Mucosa of gallbladder (tissue), 1 donor: ENCODE data around the gene FAM47C. TPM values are rescaled to one million over a fixed set of nuclear protein-coding genes. Genes with fewer than 3 reads are reported as not detected.
"Not testable (repeated sequence)": the region's sequence is repeated elsewhere in the genome, so short reads cannot be mapped to it uniquely, and the experiment has no call there.

Experiments used
- DNase-seq: peaks from one replicate; pipeline ENCODE4 v3.0.0-alpha.2; 2020; ENCODE audit warnings: low spot score
- total RNA-seq: library from RNA; stranded (reverse); gene quantifications from one replicate; pipeline ENCODE4 v1.2.1, GENCODE V29; 2021
- donor health status: DM: no; HTN: no; CAD: no.

FAM47C gene
- not detected for total RNA-seq

DNA sequence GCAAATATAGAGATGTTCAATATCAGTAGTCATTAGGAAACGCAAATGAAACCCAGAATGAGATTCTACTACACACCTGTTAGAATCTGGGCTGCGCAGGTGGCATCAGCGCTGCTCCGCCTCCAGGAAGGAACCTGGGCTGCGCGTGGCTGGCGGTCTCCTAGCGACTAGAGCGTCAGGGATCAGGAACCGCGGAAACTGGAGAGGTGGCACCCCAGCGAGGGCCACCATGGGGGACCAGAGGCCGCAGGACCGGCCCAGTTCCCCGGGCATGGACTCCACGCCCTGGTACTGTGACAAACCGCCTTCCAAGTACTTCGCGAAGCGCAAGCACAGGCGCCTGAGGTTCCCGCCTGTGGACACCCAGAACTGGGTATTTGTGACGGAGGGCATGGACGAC is at the start of gene FAM47C:
FAM47C (plus strand) TSS at position 185 of the 400 bp plus-strand sequence; CDS start at position 230, 45 bp downstream.
- not testable (repeated sequence) for DNase-seq

DNA sequence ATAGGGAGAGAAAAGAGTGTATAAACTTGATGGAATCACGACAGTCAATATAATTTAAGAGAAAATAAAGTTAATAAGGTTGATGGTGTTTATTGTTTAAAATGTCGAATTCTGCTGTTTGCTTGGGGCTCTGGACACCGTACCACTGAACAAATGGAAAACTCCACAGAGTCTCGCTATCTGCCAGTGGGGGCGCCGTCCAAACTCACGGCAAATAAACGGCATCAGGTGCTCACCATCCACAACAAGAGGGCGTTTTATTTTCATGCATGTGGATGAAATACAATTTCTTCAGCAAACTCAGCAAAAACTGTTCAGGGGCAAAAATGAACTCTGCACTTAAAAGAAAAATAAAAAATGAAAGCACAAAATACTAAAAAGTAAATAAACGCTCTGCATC is 46.6 kb upstream of the FAM47C start:
- no peak for DNase-seq

DNA sequence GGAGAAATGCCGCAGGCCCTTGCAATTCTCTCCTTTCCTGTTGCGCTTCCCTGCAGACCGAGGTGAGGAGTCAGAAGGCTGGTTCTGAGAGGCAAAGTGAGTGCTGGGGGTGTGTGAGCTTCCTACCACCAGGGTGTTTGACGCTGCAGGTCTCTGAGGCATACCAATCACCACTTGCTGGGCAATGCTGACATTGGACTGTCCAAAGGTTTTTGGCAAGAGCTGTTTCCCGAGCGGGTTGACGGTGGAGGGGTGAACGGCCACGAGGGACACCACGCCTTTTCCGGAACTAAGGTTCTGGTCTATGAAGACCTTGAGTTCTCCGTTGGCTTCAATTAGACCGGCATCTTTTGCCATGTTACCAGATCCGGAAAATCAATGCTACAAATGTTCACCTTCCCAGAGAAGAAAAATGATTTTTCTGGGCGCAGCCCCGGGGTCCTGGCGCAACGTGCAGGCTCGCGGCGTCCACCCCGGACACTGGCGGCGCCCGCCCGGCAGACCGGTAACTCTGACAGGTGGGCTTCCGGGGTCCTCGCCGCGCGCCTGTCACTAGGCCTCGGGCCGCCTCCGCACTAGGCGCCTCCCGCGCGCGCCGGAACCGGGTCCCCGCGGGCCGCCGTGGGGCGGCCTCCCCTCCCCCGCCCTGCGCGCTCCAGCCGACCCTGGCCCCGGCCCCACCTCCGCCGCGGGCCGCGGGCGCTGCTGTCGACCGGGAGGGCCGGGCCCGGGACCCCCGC is 44.9 kb upstream of the FAM47C start:
- no peak for DNase-seq

DNA sequence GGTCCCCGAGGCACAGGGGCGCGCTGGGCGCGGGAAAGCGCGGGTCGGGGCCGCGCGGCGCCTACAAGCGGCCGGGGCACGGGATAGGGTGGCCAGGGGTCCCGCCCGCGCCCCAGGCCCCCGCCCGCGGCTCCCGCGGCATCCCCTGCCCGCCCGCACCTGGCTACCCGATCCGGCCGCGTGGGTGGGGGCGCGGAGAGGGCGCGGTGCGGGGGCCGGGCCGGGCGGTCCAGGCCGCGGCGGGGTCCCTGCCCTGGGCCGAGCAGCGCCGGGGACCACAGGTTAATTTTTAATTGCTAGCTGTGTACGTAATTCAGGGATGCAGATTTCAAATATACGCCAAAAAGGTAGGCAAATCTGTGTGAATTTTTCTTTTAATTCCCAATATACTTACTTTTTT is 44.3 kb upstream of the FAM47C start:
- DNase-seq, result no peak

DNA sequence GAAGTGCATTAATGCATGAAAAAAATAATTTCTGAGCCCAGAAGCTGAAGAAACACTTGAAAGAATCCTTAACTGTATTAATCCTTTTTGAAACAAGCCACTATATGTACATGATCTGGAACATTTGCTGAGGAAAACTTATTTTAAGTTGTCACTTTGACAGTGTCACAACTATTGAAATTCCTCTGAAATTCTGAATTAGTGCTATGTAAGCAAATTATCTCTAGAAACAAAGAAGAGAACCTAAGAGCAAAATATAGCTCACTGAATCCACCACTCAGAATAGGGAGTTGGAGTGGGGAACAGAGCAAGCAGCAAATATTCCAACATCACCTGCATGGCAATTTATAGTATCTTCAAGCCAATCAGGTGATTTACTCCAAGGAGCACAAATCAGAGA is 34.6 kb upstream of the FAM47C start:
- no peak for DNase-seq

DNA sequence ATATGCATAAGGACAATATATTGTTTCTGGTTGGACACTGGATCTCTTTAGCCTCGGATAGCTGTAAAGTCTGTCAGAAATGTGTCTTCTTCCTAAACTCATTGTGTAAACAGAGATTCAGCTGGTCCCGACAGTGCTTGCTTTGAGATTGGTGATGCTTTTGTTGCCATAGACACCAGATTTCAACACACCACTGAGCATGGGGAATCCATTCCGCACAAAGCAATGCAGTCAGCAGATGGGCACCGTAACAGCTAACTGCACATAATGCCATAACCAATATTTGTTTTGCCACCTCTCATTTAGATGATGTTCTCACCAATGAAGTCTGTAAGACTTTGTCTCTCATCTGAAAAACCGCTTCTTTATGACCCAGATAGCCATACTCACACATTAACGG is 33.3 kb upstream of the FAM47C start:
- no peak for DNase-seq

DNA sequence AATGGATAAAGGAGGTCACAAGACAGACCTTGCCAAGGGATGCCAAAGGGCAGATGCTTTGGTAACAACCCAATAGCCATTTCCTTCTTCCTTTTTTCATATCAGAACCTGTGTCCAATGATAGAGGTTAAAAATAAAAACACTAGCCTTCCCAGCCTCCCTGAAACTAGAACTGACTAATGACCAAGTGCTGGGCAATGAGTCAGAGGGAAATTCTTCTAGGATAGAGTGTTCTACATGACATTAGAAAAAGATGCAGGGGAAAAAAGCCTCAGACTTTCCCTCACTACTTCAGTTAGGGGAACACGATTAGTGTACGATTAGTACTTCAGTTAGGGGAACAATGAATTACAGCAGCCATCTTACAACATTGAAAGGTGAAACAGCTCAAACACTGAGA is 29.3 kb upstream of the FAM47C start:
- no peak for DNase-seq

DNA sequence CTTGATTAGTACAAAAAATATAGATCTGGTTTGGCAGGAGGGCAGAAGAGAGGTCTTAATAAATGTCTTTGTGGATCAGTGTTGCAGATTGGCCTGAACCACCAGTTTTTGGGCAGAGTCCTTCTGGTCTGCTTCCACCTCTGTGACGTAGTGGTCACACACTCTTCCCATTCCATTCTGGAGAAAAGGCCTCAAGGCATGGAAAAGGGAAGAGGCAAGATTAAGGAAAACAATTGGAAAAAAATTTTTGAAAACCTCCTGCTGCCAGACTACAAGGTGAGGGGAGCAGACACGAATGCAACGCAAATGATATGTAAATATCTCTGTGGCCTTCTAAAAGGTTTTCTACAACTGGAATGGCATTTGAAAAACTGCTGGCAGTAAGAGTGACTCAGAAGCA is 24.3 kb upstream of the FAM47C start:
- no peak for DNase-seq

DNA sequence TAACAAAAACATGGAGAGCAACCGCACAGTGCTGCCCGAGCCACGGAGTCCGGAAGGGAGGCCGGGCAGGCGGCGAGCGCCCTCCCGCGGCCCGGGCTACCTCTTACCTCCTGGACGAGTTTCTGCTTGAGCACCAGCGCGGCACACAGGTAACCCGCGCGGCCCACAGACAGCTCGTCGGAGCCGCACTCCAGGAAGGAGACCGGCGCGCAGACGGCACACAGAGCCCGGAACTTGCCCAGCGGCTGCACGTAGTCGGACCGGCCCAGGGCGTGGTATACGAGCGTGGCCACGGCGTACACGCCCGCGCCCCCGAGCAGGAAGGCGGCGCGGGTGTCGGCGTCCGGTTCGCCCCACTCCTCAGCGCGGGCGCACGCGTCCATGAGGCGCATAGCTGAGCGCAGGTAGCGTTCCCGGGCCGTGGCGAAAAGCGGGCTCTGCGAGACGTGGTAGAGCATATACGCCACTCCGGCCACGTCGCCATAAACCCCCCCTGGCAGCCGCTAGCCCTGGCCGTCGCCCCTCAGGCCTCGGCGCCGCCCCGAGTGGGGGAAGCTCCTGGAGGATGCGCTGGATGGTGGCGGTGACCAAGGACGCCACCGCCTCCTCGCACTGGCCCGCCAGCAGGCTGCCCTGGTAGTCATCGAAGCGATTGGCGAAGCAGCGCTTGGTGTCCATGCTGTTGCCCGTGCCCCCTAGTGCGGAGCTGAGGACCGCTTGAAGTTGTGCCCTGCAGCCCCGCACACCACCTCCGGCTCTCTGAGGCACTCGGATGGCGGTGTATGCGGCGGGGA is 22.6 kb upstream of the FAM47C start:
- DNase-seq, result not testable (repeated sequence)

DNA sequence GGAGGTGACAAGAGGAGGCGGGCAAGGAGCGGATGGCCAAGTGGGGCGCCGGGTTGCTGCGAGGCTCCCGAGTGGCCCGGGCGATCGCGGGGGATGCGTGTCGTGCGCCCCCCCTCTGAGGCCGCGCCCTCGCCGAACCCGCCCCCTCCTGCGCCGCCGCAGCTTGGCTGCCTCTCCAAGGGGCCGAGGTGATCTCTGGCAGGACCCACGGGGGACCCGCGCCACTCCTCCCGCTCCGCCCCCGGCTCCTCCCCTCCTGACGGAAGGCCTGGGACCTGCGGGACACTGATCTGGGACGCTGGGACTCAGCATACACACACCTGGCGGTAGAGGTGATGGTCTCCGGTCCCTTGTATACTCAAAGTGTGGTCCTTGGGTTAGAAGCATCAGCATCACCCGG is 21.9 kb upstream of the FAM47C start:
- DNase-seq, result no peak

DNA sequence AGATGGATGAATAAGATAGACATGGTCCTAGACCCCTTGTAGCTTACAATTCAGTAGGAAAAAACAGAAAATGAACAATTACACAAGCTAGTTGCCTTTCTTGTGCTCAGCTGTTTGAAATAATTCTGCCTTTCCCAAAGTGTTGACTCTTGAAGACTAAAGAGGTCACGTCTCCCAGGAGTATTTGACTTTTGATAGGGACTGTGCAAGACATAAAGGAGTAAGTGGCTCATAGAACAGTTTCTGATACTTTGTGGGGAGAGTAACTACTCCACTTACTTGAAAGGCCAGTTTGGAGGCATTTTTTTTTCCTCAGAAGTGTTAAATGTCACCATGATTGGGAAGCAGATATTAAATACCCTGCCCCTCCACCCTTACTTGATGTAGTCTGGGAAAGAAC is 21.0 kb upstream of the FAM47C start:
- not testable (repeated sequence) for DNase-seq

DNA sequence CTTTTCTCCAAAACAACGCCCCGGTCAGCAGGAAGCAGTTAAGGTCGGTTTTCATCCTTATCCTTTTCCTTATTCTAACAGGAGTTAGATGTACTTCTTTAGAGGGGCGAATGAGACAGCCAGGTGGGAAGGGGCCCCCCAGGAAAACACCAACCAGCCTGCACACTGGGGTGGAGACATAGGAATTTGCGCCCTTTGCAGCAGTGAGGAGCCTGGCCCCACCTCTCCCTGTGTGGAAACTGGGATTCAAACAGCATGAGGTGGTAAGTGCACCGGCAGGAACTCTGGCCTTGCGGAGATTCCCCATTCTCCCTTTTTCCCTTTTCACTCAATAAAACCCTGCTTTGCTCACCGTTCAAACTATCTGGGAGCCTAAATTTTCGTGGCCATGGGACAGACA is 8.0 kb upstream of the FAM47C start:
- DNase-seq, result no peak

DNA sequence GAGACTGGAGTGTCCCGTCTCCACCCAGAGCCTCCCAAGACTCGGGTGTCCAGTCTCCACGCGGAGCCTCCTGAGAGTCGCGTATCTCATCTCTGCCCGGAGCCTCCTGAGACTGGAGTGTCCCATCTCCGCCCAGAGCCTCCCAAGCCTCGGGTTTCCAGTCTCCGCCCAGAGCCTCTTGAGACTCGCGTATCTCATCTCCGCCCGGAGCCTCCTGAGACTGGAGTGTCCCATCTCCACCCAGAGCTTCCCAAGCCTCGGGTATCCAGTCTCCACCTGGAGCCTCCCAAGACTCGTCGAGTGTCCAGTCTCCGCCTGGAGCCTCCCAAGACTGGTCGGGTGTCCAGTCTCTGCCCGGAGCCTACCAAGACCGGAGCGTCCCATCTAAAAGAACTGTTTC is 2.3 kb downstream of the FAM47C start:
- no peak for DNase-seq

DNA sequence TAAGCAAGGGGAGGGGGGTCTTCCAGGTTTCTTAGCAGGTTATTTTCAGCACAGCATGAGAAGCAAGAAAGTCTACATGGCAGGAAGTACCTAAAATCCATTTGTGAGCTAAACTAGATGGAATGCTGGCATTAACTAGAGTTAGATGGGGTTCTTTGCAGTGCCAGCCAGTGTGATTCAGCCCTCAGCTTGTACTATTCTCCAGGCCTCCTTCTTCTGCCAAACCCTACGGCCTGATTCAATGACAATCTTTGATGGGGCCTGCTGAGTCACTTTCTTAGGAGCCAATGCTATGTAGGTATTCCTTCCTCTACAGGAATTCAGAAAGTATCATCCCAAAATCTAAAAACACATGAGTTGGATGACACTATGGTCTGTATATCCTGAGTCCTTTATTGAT is 26.1 kb downstream of the FAM47C start:
- DNase-seq, result not testable (repeated sequence)

DNA sequence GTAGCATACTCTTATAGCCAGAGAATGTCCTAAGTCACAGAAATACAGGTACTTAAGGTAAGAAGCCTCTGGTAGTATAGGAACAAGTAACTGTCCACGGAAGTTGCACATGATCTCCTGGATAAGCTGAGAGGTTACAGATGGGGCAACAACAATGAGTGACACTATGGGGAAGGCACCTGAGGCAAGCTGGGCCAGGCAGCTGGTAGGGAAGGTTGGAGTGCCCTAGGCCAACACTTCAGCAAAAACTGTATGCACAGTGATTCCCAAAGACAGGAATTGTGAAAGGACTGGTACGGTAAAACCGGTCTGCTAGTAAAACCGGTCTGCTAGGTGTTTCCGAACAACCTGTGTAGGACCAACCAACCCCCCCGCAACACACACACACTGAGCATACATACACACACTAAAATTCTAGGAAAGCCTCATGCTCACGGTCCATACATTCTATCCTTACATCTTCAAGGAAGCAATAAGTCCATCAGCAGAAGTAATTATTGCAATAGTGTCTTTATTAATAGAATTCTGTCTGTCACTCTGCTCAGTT is 28.6 kb downstream of the FAM47C start:
- not testable (repeated sequence) for DNase-seq

DNA sequence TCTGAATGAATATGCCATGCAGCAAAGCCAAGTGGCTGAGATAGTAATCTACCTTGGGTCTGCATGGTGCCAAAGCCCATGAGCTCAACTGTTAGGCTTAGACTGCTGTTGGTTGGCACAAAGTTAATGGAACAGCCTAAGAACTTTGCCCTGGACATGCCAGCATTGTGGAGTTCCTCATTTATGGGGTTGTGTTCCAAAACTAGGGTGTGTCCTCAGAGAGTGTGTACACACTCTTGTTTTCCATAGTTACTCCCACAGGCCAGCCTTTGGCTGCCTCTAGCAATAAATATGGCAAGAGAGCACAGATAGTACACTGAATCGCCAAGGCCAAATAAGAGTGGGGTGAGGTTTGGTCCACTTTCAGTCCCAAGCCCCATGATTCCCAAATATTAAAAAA is 30.6 kb downstream of the FAM47C start:
- DNase-seq, result not testable (repeated sequence)

DNA sequence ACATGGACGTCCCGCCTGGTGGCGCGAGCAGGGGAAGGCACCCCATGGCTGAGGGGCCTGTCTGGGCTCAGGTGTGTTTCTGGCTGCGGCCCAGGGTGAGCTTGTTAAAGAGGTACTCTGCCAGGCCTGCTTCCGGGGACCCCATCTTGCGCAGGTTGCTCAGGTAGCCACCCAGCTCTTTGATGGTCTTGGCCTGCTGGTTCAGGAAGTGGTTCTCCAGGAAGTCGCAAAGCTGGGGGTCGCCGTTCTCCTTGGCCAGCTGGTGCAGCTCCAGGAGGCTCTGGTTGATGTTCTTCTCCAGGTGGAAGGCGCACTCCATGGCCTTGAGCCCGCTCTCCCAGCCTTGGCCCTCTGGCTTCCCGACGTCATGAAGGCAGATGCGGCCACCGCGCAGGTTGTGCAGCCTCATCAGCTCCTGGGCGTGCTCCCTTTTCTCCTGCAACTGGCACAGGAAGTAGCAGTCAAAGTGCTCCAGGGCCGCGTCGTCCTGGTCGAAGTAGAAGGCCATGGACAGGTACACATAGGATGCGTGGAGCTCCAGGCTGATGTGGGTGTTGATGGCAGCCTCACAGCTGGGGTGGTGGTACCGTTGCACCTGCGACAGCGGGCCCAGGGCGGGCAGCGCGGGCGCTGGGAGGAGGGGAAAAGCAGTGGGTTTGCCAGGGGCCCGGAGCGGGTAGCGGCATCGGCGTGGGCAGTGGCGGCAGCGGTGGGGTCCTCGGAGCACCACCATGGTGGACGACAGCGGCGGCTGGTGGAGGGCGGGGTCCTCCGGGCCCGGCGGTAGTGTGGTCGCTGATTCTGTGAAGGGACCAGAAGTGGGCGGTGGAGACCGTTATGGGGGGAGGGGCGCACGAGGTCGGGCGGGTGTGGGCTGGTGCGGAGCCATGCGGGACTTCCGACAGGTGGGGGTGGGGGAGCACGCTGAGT is 35.1 kb downstream of the FAM47C start:
- not testable (repeated sequence) for DNase-seq

DNA sequence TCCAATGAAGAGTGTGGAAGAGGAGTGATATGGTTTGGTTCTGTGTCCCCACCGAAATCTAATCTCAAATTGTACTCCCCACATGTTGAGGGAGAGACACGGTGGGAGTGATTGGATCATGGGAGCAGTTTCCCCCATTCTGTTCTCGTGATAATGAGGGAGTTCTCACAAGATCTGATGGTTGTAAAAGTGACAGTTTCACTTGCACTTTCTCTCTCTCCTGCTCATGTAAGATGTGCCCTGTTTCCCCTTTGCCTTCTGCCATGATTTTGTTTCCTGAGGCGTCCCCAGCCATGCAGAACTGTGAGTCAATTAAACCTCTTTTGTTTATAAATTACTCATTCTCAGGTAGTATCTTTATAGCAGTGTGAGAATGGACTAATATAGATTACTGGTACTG is 39.6 kb downstream of the FAM47C start:
- no peak for DNase-seq

DNA sequence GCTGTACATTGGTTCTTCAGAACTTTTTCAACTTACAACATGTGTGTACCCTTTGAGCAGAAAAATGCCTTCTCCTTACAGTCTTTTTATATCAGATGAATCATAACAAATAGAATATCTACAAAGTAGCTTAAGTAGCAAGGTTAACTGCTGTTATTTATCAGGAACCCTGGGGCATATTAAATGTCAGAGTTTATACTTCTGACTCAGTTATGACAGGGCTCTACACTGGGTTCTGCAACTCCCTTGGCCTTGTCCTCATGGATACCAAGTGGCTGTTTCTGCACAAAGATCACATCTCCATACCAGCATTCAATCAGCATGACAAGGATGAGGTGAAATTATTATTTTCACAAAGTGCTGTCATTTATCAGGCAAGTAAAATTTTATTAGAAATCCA is 49.4 kb downstream of the FAM47C start:
- not testable (repeated sequence) for DNase-seq

DNA sequence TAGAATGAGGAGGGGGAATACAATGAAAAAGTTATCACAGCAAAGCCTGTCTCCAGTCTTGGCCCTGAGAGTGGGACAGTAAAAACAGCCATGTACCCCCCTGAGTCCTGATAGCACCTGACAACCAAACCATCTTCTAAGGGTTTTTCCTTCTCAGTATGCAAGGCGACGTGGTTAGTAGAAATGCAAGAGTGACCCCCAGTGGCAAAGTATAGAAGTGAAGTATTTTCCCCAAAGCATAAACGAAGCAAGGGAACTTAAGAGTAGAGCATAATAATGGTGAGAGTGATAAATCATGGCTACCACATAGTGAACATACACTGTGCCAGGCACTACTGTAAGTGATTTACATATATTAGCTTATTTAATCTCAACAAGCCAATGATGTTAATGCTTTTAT is 52.8 kb downstream of the FAM47C start:
- DNase-seq, result no peak
